CD4-positive, alpha-beta memory T cell (primary cell): ENCODE data around the gene TMEM45B. TPM values are rescaled to one million over a fixed set of nuclear protein-coding genes. Genes with fewer than 3 reads are reported as not detected.

Source experiments
- CTCF ChIA-PET: fragments of 350-600 bp; sonication (Branson Sonifier 250); formaldehyde crosslinking; loops from one replicate; lab custom pipeline; 2021; ENCODE audit warnings: inconsistent platforms; ENCODE audit not compliant: partially characterized antibody; lab: Charles Lee
- POLR2A ChIA-PET: fragments of 350-600 bp; sonication (Branson Sonifier 250); formaldehyde crosslinking; loops from one replicate; lab custom pipeline; 2021; ENCODE audit not compliant: partially characterized antibody; lab: Charles Lee
- DNase-seq, 5 donors: peaks; one replicate each; pipeline versions ENCODE4 v3.0.0 to v3.0.0-alpha.2; 2020 to 2022; ENCODE audit warnings: mixed read lengths in 1 of 5
- H3K27ac ChIP-seq: one replicate; pipeline ENCODE4 v1.7.0; 2013; ENCODE audit warnings: low read depth, low read length
- H3K27me3 ChIP-seq: 2 replicates; pipeline ENCODE4 v1.7.0; 2013; ENCODE audit warnings: mild to moderate bottlenecking, low read length, moderate library complexity; ENCODE audit not compliant: insufficient read depth
- H3K36me3 ChIP-seq: 2 replicates; pipeline ENCODE4 v1.7.0; 2013; ENCODE audit warnings: mild to moderate bottlenecking, low read length, moderate library complexity; ENCODE audit not compliant: insufficient read depth
- H3K4me1 ChIP-seq: 2 replicates; pipeline ENCODE4 v1.7.0; 2013; ENCODE audit warnings: mild to moderate bottlenecking, low read length, moderate library complexity; ENCODE audit not compliant: insufficient read depth
- H3K4me3 ChIP-seq, 2 donors: one replicate each; pipeline ENCODE4 v1.7.0; 2013; ENCODE audit warnings: low read length in 2 of 2, mild to moderate bottlenecking in 1 of 2
- H3K9me3 ChIP-seq, 2 donors: one replicate each; pipeline ENCODE4 v1.7.0; 2013; ENCODE audit warnings: low read length in 2 of 2, control low read depth in 1 of 2; ENCODE audit not compliant: control insufficient read depth in 1 of 2
- H3K27ac Mint-ChIP-seq, 7 donors: one replicate each; pipeline ENCODE4 v1.8.0; 2020 to 2021; ENCODE audit warnings: mixed read lengths in 7 of 7, mild to moderate bottlenecking in 6 of 7, inconsistent platforms in 3 of 7, moderate library complexity in 3 of 7
- H3K27me3 Mint-ChIP-seq, 2 donors: one replicate each; pipeline ENCODE4 v1.8.0; 2020 to 2021; ENCODE audit warnings: mixed read lengths in 2 of 2
- H3K36me3 Mint-ChIP-seq, 2 donors: one replicate each; pipeline ENCODE4 v1.8.0; 2020 to 2021; ENCODE audit warnings: mixed read lengths in 2 of 2, inconsistent platforms in 1 of 2, mild to moderate bottlenecking in 1 of 2
- H3K4me1 Mint-ChIP-seq, 4 donors: one replicate each; pipeline ENCODE4 v1.8.0; 2020 to 2021; ENCODE audit warnings: mixed read lengths in 4 of 4, mild to moderate bottlenecking in 1 of 4
- H3K4me3 Mint-ChIP-seq, 8 donors: one replicate each; pipeline ENCODE4 v1.8.0; 2020 to 2021; ENCODE audit warnings: mixed read lengths in 8 of 8, mild to moderate bottlenecking in 7 of 8, moderate library complexity in 6 of 8, inconsistent platforms in 3 of 8
- H3K9me3 Mint-ChIP-seq, 8 donors: one replicate each; pipeline ENCODE4 v1.8.0; 2020 to 2021; ENCODE audit warnings: mixed read lengths in 8 of 8, mild to moderate bottlenecking in 5 of 8, inconsistent platforms in 3 of 8, moderate library complexity in 1 of 8
- intact Hi-C: fragments of 100-400 bp; cut with micrococcal nuclease; formaldehyde crosslinking; loops from one replicate; pipeline ENCODE4 v1.15.1; 2023
- polyA plus RNA-seq, 2 donors: library from polyadenylated mRNA; unstranded; fragments of 300-500 nt; fragmentation: Illumina TruSeq; gene quantifications; one replicate each; pipeline ENCODE4 v1.2.3, GENCODE V29; 2021
- total RNA-seq, 2 experiments: library from RNA; stranded (reverse); gene quantifications; one replicate each; pipeline ENCODE4 v1.2.3, GENCODE V29; 2021

Gene TMEM45B
- total RNA-seq (10 to 100 TPM; 30.8 to 34.4 TPM), polyA plus RNA-seq (10 to 100 TPM; 14.0 to 21.2 TPM)

GRCh38 chr11:129815596-129816461 lies at the start of gene TMEM45B:
Gene TMEM45B, plus strand, starts transcription at chr11:129815848. Its CDS starts 36,635 bp downstream, at chr11:129852483.
- H3K36me3 Mint-ChIP-seq = peaks cover 5 to 12% of the 10 kb centered on the region in 2 donors
- intact Hi-C loops = loop anchor here (10.0 kb wide), 1 partner anchor 189 kb away; the partner anchor contains the start of gene PRDM10
- peak; percentile 34 to 50 (median 43) for DNase-seq
- H3K27me3 Mint-ChIP-seq = peaks cover 0 to 14% of the 10 kb centered on the region in 2 donors
- Histone ChIP-seq H3K27me3 (no peaks in the 10 kb centered on the region), H3K4me1 (peaks cover 30% of the 10 kb centered on the region), H3K4me3 (peak within 1 kb of the TSS in 1 of 2 donors; percentile 33), H3K27ac (no peak within 1 kb of the TSS), H3K36me3 (no peaks in the 10 kb centered on the region), H3K9me3 (no peaks in the 10 kb centered on the region)
- peaks cover 0 to 22% (median 5%) of the 10 kb centered on the region in 8 donors for H3K9me3 Mint-ChIP-seq
- CTCF ChIA-PET = interaction anchor here (0.7 to 2.6 kb wide), 6 partner anchors 12 to 1135 kb away, joined by 3 to 7 read pairs (median 4); no protein-coding TSS in a partner anchor
- peak within 1 kb of the TSS; percentile 86 to 93 (median 90) for H3K4me3 Mint-ChIP-seq
- peaks cover 34 to 71% (median 58%) of the 10 kb centered on the region in 4 donors for H3K4me1 Mint-ChIP-seq
- POLR2A ChIA-PET = interaction anchor here (0.5 to 5.6 kb wide), 20 partner anchors 8 to 257 kb away, joined by 3 to 108 read pairs (median 4); partner anchors contain the start of genes NFRKB and PRDM10
- peak within 1 kb of the TSS; percentile 84 to 97 (median 94) for H3K27ac Mint-ChIP-seq

GRCh38 chr11:129766898-129767604 lies 48.6 kb upstream of the TMEM45B start:
- CTCF ChIA-PET = interaction anchor here (0.6 to 4.5 kb wide), 10 partner anchors 16 to 365 kb away, joined by 3 to 31 read pairs (median 3); no protein-coding TSS in a partner anchor
- peak overlapping the region in 3 of 8 donors; percentile 37 to 73 (median 52) for H3K4me3 Mint-ChIP-seq
- H3K27ac ChIP-seq = no peak overlapping the region
- H3K9me3 Mint-ChIP-seq = peaks cover 0 to 16% (median 7%) of the 10 kb centered on the region in 8 donors
- intact Hi-C loops = loop anchor here (1.0 kb wide), 2 partner anchors 128 to 365 kb away; partner anchors contain the start of gene NFRKB
- H3K27me3 Mint-ChIP-seq = peaks cover 0 to 2% of the 10 kb centered on the region in 2 donors
- POLR2A ChIA-PET = interaction anchor here (0.6 to 1.0 kb wide), 3 partner anchors 37 to 227 kb away, joined by 3 read pairs; no protein-coding TSS in a partner anchor
- no peaks in the 10 kb centered on the region for H3K9me3 ChIP-seq
- H3K27me3 ChIP-seq = no peaks in the 10 kb centered on the region
- peak in 4 of 5 donors; percentile 12 to 39 (median 22) for DNase-seq
- H3K36me3 Mint-ChIP-seq = peaks cover 6 to 19% of the 10 kb centered on the region in 2 donors
- no peak overlapping the region for H3K4me3 ChIP-seq
- no peaks in the 10 kb centered on the region for H3K36me3 ChIP-seq
- H3K27ac Mint-ChIP-seq = peak overlapping the region in 2 of 7 donors; percentile 26 to 61
- peaks cover 0 to 4% (median 4%) of the 10 kb centered on the region in 4 donors for H3K4me1 Mint-ChIP-seq
- H3K4me1 ChIP-seq = no peaks in the 10 kb centered on the region

DNA sequence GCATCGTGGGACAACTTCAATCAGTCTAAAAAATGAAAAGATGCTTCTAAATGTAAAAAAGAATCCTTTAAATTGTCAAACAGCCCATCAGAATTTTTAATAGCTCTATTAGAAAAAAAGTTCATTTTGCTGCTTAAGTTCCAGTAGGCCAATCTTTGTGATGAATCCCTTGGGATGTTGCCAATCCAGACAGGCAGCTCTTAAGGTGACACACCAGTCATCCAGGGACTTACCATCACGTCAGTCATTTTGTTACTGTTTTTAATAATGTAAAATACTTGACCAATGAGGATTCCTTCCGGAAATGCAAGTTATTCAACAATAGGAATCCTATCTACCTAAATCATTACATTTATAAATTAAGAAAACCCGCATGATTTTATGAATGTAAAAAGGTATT lies 47.8 kb upstream of the TMEM45B start:
- no peak for DNase-seq
- Mint-ChIP-seq H3K36me3 (peaks cover 6 to 27% of the 10 kb centered on the region in 2 donors), H3K27ac (no peak overlapping the region), H3K27me3 (peaks cover 0 to 2% of the 10 kb centered on the region in 2 donors), H3K4me1 (peaks cover 0 to 4% (median 4%) of the 10 kb centered on the region in 4 donors), H3K4me3 (no peak overlapping the region), H3K9me3 (peaks cover 0 to 16% (median 7%) of the 10 kb centered on the region in 8 donors)
- Histone ChIP-seq H3K27ac (no peak overlapping the region), H3K27me3 (no peaks in the 10 kb centered on the region), H3K36me3 (no peaks in the 10 kb centered on the region), H3K4me1 (no peaks in the 10 kb centered on the region), H3K4me3 (no peak overlapping the region), H3K9me3 (no peaks in the 10 kb centered on the region)
- intact Hi-C loops = loop anchor here (1.0 kb wide), 2 partner anchors 127 to 364 kb away; partner anchors contain the start of gene NFRKB
- ChIA-PET POLR2A (no interaction called here), CTCF (interaction anchor here (1.1 to 1.5 kb wide), 6 partner anchors 18 to 364 kb away, joined by 3 to 5 read pairs (median 3); no protein-coding TSS in a partner anchor)

DNA sequence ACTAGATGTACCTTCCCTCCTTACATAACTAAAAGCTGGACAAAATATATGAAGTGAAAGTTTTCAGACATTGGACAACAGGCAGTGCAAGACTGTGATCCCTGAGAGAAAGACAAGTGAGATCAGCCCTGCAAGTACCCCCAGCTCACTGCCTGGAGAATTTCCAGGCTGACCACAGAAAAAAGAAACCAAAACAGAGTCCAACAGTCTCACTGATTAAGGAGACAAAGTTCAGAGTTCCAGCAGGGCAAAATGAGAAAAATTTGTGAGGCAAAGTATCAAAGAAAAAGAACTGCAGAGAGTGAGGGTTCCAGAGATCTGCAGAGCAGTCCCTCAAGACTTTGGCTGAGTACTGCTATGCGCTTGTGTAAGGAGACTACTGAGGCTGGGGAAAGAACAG lies 47.3 kb upstream of the TMEM45B start:
- H3K27ac ChIP-seq = no peak overlapping the region
- no peaks in the 10 kb centered on the region for H3K4me1 ChIP-seq
- no peak overlapping the region for H3K4me3 ChIP-seq
- intact Hi-C loops = no loop called here
- peaks cover 6 to 28% of the 10 kb centered on the region in 2 donors for H3K36me3 Mint-ChIP-seq
- no peaks in the 10 kb centered on the region for H3K36me3 ChIP-seq
- no peak overlapping the region for H3K27ac Mint-ChIP-seq
- H3K4me1 Mint-ChIP-seq = peaks cover 0 to 4% (median 4%) of the 10 kb centered on the region in 4 donors
- H3K9me3 ChIP-seq = no peaks in the 10 kb centered on the region
- H3K9me3 Mint-ChIP-seq = peaks cover 0 to 16% (median 7%) of the 10 kb centered on the region in 8 donors
- no peak for DNase-seq
- H3K27me3 Mint-ChIP-seq = no peaks in the 10 kb centered on the region
- CTCF ChIA-PET = interaction anchor here (1.1 to 1.5 kb wide), 5 partner anchors 17 to 364 kb away, joined by 3 to 5 read pairs (median 3); no protein-coding TSS in a partner anchor
- POLR2A ChIA-PET = no interaction called here
- no peaks in the 10 kb centered on the region for H3K27me3 ChIP-seq
- no peak overlapping the region for H3K4me3 Mint-ChIP-seq

GRCh38 chr11:129769059-129769458 lies 46.6 kb upstream of the TMEM45B start:
- ChIA-PET CTCF (no interaction called here), POLR2A (no interaction called here)
- Mint-ChIP-seq H3K27ac (no peak overlapping the region), H3K36me3 (peaks cover 6 to 26% of the 10 kb centered on the region in 2 donors), H3K27me3 (no peaks in the 10 kb centered on the region), H3K9me3 (peaks cover 0 to 16% (median 7%) of the 10 kb centered on the region in 8 donors), H3K4me1 (peaks cover 0 to 4% (median 4%) of the 10 kb centered on the region in 4 donors), H3K4me3 (no peak overlapping the region)
- H3K36me3 ChIP-seq = no peaks in the 10 kb centered on the region
- H3K4me1 ChIP-seq = no peaks in the 10 kb centered on the region
- H3K9me3 ChIP-seq = no peaks in the 10 kb centered on the region
- no peaks in the 10 kb centered on the region for H3K27me3 ChIP-seq
- no peak overlapping the region for H3K4me3 ChIP-seq
- no peak for DNase-seq
- intact Hi-C loops = no loop called here
- no peak overlapping the region for H3K27ac ChIP-seq

DNA sequence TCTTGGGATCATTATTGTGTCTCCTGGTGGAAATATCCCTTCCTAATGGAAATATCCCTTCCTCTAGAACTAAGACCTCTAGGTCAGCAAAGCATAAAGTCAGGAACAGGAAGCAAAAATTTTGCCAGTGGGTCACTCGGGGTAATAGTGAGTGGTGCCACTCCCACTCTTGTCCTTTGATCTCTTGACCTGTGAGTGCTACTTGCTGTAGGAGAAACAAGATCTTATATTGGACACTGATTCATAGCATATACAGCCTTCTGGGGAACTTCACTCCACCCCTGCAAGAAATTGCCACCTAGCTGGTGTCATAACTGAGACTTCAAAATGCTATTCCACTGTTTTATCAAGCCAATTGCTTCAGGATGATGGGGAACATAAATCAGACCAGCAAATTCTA lies 44.7 kb upstream of the TMEM45B start:
- Mint-ChIP-seq H3K9me3 (peaks cover 0 to 16% (median 7%) of the 10 kb centered on the region in 8 donors), H3K27ac (no peak overlapping the region), H3K36me3 (peaks cover 4 to 24% of the 10 kb centered on the region in 2 donors), H3K4me1 (peaks cover 0 to 4% (median 4%) of the 10 kb centered on the region in 4 donors), H3K4me3 (no peak overlapping the region), H3K27me3 (no peaks in the 10 kb centered on the region)
- ChIA-PET POLR2A (no interaction called here), CTCF (no interaction called here)
- Histone ChIP-seq H3K4me1 (no peaks in the 10 kb centered on the region), H3K36me3 (no peaks in the 10 kb centered on the region), H3K27ac (no peak overlapping the region), H3K9me3 (no peaks in the 10 kb centered on the region), H3K4me3 (no peak overlapping the region), H3K27me3 (no peaks in the 10 kb centered on the region)
- intact Hi-C loops = no loop called here
- no peak for DNase-seq
